Loucy (cell line): Measurements from ENCODE around the gene ATP8B3.

Source experiments
- CTCF ChIP-seq: fragments of 200-600 bp; sonication (generic); conservative IDR thresholded peaks from 2 replicates; pipeline ENCODE4 v1.5.1; 2014; ENCODE audit warnings: mild to moderate bottlenecking, antibody characterized with exemption, low read length
- EZH2phosphoT487 ChIP-seq: fragments of 200-600 bp; IDR thresholded peaks from 2 replicates; pipeline ENCODE4 v1.6.1; 2018; ENCODE audit warnings: antibody characterized with exemption, mild to moderate bottlenecking, moderate library complexity, borderline replicate concordance

DNA sequence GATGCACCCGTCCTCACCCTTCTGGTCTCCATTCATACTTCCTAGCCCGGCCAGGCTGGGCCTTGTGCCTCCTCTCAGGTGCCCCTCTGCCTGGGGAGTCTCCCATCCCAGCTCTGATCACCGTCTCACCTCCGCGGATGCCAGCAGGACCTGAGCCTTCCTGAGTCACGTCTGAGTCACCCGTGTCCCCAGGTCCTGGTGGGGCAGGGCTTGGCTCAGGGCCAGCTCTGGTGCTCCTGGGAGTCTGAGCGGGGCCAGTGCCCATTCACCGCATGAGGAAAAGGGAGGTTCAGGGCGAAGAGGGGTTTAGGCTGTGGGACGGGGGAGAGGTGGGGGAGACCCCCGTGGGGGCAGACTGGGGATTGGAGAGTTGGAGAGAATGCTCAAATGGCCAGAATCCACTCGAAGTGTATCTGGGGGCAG is 593 bp downstream of the ATP8B3 start:
- TF ChIP-seq CTCF, result no peak
- TF ChIP-seq EZH2phosphoT487, result no peak
